ENCODE data around the gene GABARAP.
A peak's percentile ranks its signal among the peaks of the same experiment; 100 is the strongest.

GABARAP gene

GRCh38 chr17:7221278-7222092 lies 20.8 kb downstream of the GABARAP start:
- no peak for DNase-seq

GRCh38 chr17:7220593-7221277 lies 21.5 kb downstream of the GABARAP start:
- DNase-seq, result peak; percentile 71

DNA sequence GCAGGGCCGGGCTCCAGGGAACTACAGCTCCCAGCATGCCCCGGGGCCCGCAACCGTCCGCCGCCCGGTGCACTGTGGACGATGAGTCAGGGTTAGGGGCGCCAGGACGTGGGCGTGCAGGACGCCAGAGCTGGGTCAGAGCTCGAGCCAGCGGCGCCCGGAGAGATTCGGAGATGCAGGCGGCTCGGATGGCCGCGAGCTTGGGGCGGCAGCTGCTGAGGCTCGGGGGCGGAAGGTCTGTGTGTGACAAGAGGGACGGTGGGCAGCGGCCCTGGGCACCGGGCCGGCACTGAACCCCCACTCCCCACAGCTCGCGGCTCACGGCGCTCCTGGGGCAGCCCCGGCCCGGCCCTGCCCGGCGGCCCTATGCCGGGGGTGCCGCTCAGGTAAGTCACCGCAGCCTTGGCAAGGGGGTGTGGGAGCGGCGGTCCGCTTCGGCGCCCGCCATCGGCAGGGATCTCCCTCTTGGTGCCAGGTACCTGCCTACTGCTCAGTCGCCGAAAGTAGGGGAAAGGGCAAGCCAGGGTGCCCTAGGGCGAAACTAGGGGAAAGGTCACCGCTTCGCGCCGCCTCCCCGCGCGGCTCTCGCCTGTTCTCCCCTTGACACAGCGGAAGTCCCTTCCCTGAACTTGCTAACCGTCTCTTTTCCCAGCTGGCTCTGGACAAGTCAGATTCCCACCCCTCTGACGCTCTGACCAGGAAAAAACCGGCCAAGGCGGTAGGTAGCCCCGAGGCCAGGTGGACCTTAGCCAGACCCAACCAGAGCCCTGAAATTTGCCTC lies 22.2 kb downstream of the GABARAP start, which contains the start of the genes ACADVL and DLG4:
TSS of gene ACADVL (plus strand) at position 127 of the 781 bp plus-strand sequence. CDS start at position 174, 47 bp downstream.
TSS of gene DLG4 (minus strand) at position 25 of the 781 bp plus-strand sequence.
- DNase-seq, result peak; percentile 80

DNA sequence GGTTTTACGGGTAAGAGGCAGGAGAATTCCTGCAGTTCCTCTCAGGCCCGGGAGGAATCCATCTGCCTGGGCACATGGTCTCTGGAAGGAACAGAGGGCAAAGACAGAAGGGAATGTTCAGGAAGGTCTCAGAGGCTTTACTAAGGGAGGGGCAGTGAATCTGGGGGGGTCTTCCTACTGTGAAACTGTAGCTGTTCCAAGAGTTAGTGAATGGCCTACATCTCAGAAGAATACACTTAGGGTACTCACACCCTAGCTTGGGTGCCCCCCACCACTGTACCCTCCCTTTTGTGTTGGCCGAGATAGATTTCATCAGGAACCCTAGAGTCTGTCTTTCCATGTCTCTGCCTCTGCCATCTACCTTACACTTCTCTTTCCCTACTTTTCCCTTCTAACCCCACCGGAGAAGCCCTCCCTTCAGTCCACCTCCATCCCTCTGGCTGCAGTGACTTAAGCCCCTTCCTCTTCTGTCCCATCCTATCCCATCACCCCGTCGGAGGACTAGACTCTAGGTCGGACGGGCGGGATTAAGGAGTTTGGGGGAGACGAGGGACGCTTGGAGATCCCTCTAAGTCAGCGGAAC lies 22.9 kb downstream of the GABARAP start:
- DNase-seq, result no peak

DNA sequence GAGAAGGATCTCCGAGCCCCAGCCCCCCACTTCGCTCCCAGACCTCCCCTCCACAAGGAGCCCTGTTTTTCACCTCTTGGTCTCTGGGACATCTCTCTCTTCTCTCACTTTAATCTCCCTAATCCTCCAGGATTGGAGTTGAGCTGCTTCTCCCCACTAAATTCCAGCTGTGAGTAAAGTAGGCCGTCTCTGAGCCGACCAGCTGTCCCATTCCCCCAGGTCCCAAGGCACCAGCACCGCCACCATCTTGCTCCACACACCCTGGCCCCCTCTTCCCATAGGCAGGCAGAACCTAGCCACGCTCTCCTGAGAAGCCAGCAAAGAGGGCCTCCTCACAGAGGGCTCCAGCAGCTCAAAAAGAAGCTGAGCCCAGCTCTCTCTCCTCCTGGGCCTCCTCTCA lies 23.5 kb downstream of the GABARAP start:
- no peak for DNase-seq

DNA sequence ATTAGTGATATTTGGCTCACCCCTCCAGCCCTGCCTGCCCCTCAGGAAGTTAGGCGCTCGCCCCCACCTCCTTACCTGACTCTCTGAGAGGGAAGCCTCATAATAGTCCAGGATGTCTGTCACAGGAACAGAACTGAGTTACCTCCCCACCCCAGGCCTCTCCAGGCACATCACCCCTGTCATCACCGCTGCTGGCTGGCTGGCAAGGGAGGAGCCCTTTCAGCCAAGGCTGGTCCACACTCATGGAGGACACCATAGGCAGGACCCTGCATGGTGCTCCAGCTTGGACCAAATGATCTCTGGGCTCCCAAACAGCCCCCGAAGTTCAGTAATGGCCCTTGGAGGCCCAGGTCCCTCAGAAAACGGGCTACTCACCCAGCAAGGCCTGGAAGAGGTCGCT lies 24.1 kb downstream of the GABARAP start:
- no peak for DNase-seq

- DNase-seq, result peak; percentile 30
Measured at GRCh38 chr17:7217113-7217987, 24.9 kb downstream of the GABARAP start.

- no peak for DNase-seq
Measured at GRCh38 chr17:7216242-7217112, 25.8 kb downstream of the GABARAP start.

DNA sequence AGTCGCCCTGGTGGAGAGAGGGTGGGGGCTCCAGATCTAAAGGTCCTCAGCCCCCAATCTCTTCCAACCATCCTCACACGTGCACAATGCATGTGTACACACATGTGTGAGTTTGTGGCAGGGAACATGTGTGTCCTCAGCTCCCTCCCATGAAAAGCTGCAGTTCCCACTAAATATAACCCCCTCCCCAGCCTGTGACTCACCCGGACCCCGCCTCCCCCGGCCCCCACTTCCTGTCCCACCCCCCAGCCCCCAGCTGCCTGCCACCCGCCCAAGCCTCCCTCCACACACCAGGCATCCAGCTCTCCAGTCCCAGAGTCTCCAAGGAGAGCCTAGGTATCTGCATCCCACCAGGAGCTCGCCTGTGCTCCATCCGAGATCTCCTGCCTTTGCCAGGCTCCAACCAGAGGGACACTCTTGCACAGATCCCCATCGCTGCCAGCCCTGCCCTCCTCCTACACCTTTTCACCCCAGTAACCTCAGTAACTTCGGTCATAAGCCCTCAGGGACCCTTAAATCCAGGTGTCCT lies 26.5 kb downstream of the GABARAP start:
- DNase-seq, result no peak

DNA sequence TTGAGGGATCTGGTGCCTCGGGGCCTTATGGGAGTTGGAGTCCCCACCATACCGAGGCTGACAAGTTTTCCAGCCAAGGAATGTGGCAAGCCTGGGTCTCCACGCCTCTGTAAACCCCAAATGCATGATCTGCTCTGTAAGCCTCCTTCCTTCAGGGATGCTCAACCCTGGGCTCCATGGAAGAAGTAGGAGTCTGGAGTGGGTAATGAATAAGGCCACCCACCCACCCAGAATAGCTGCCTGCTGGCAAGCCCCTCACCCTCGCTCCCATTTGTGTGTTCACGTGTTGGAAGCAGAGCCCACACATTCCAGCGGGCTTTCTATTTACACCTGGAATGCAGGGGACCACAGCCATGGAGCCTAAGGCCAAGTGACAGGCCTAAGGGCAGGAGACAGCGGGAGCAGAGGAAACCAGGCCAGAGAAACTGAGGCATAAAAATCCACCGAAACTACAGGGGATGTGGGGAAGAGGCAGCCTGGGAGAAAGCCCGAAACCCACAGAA lies 27.1 kb downstream of the GABARAP start:
- DNase-seq, result no peak

DNA sequence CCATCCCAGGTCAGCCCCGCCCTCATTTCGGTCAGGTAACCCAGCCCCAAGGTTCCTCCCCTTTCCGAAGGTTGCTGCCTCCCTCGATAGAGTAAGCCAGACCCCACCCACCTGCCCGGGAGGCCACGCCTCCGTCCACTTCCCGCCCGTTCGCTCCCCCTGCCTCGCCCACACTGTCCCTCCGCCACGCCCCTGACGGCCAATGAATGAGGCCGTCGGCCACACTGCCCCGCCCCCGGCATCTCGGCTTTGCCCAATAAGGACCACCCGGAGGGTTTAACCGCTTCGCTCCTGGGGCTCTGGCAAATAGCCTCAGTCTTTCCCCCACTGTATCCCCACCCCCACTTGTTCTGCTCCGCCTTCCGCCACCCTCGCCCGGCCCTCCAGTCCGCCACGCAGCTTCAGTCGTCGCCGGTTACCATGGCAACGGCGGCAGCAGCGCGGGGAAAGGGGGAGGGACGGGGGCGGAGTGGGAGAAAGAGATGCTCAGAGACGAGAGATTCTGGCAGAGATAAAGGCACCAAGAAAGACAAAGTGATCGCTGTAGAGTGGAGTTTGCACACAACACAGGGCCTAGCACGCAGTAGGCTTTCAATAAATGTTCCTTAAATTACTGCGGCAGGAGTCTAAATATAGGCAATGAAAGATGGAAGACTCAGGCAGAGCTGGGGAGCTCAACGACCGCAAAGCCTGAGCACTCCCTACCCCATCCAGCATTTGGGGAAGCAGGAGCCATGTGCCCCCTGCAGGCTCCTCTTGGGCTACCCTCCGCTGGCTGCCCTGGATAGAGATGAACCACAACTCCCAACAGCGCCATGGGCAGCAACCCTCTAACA lies 27.7 kb downstream of the GABARAP start:
- peak; percentile 99 for DNase-seq

DNA sequence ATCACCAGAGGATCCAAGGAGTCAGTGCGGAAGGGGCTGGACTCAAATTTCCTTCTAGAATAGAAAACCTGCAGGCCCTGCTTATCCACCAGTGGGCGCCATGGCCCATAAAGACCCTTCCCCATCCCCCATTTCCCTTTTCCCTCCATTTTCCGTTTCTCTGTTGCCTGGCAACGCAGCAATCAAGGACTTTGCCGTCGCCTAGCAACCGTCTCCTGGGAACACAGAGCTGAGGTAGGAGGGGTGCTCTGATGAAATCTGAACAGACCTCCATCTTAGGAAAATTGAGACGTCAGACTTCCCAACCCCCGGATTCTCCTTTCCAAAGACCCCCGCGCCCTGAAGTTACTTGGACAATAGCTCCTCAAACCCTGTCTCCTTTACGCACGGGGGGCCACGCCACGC lies 28.4 kb downstream of the GABARAP start:
- DNase-seq, result peak; percentile 91

- no peak for DNase-seq
Measured at GRCh38 chr17:7211491-7212273, 30.6 kb downstream of the GABARAP start.

- DNase-seq, result no peak
Measured at GRCh38 chr17:7208754-7209460, 33.3 kb downstream of the GABARAP start.

DNA sequence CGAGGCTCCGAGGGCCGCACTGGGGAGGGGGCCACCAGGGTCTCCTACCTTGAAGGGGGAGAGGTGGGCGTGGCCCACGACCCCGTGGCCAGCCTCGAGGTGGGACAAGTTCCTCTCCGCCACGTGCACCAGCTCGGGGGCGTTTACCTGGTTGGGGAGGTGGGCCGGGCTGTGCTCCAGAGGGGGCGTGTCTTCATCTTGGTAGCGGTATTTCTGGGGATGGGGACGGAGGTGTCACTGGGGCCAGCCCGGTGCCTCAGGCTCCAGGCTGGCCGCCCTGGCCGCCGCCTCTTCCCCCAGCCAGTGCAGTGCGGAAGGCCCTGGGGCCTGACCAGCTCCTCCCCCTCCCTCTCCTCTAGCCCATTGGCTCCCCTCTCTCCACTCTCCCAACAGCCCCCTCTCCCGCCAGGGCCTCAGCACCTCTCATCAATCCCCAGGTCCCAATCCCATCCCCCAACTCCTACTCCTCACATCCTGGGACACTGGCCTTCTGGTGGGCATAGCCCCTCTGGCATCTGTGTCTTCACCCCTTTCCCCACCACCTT lies 34.1 kb downstream of the GABARAP start:
- DNase-seq, result no peak

DNA sequence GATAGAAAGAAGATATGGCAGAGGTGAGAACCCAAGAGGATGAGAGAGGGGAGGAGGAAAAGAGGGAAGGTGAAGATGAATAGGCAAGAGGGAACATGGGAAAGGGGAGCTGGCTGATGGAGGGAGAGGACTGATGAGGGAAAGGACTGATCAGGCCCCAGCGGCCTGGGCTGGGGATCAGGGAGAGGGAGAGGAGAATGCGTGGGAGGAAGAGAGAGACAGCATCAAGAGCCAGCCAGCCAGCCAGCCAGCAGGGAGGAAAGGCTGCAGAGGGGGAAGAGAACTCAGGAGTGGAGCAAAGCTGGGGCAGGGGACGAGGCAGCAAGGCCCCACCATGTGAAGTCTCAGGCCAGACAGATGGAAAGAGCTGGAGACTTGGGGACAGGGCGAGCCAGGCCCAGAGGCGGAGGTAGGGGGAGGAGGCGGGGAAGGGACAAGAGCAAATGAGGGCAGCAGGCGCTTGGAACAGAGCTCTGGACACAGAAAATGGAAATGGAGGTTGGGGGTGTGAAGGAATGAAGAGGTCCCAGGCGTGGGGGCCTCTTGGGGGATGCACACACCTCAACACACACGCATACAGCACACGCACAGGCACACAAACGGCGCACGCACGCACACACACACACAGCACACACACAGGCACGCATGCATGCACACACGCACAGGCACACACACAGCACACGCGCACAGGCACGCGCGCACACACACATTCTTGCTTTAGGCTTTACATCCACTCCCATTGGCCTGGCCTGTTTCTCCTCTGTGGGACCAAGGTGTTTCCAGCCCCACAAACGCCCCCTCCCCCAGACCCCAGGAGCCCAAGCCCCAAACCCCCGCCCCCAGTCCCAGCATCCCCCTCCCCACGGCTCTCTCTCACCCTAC lies 34.9 kb downstream of the GABARAP start:
- DNase-seq, result no peak

DNA sequence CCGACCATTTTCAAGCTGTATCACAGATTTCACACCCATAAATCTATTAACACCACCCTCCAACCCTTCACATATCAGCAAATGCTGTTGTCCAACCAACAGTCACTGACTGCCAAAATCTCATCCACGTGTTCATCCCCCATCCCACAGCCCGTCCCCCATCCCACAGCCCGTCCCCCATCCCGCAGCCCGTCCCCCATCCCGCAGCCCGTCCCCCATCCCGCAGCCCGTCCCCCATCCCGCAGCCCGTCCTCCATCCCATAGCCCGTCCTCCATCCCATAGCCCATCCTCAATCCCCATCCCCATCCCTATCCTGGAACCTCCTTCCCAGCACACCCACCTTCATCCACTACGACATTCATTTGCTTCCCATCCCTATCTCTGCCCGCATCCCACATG lies 36.7 kb downstream of the GABARAP start:
- DNase-seq, result no peak
